Esophagus squamous epithelium (tissue), 4 donors: ENCODE data around the gene BCKDHB.

Source experiments
- POLR2A ChIP-seq, 4 donors: fragments of 450-650 bp; IDR thresholded peaks; one replicate each; pipeline ENCODE4 v1.6.1; 2017; ENCODE audit warnings: antibody characterized with exemption in 4 of 4, mild to moderate bottlenecking in 4 of 4, moderate library complexity in 3 of 4
- TF ChIP-seq, protein P1 (sequence below), 6 experiments: fragments of 450-650 bp in 4 of 6; fragments of 200-600 bp in 2 of 6; sonication (generic) in 2 of 6; IDR thresholded peaks; one replicate each; pipeline ENCODE4 v1.5.1; 2016 to 2019; ENCODE audit warnings: antibody characterized with exemption in 6 of 6, mild to moderate bottlenecking in 4 of 6, moderate library complexity in 4 of 6

DNA sequence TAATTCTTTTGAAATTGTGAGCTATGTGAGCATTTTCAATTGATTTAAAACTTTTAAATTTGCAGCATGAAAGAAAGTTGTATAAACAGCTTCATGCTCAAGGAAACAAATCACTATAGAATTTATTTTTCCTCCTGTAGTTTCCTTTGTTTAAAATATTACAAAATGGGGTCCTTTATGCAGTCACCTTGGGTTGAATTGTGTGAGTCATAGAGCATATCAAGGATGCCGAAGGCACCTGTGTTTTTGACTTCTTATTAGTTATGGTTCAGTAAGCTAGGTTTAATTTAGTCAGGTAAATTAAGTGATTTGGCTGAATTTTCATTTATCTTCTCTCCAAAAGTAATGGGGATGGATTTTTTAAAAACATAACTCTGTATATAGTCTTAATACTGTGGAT is 96.8 kb downstream of the BCKDHB start:
- TF ChIP-seq, protein P1, sequence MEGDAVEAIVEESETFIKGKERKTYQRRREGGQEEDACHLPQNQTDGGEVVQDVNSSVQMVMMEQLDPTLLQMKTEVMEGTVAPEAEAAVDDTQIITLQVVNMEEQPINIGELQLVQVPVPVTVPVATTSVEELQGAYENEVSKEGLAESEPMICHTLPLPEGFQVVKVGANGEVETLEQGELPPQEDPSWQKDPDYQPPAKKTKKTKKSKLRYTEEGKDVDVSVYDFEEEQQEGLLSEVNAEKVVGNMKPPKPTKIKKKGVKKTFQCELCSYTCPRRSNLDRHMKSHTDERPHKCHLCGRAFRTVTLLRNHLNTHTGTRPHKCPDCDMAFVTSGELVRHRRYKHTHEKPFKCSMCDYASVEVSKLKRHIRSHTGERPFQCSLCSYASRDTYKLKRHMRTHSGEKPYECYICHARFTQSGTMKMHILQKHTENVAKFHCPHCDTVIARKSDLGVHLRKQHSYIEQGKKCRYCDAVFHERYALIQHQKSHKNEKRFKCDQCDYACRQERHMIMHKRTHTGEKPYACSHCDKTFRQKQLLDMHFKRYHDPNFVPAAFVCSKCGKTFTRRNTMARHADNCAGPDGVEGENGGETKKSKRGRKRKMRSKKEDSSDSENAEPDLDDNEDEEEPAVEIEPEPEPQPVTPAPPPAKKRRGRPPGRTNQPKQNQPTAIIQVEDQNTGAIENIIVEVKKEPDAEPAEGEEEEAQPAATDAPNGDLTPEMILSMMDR (IDR thresholded peaks at IDR 0.05), result no peak
- no peak for TF ChIP-seq POLR2A (IDR thresholded peaks at IDR 0.05)
